ENCODE data around the gene ZNF837. TPM values are rescaled to one million over a fixed set of nuclear protein-coding genes. Genes with fewer than 3 reads are reported as not detected.

ZNF837 gene
- total RNA-seq, 1 experiment from 2014 or later = 1.7 TPM

Small RNAs within 50 kb of the gene (microRNA-seq; reads per million reads assigned to microRNA genes)
- gene MIR4754 (1.2 reads per million), gene MIR6806 (not detected)

Other genes starting within 250 kb of the ZNF837 start
- 2.8 and 2.9 TPM in 2 replicates for gene ZNF329, start 230.2 kb downstream of the ZNF837 start, total RNA-seq (2022)
- gene ZNF274, start 198.0 kb downstream of the ZNF837 start, total RNA-seq (2022) = 21.1 and 27.1 TPM in 2 replicates
- gene ZNF544, start 152.1 kb downstream of the ZNF837 start, total RNA-seq (2022) = 39.4 and 42.3 TPM in 2 replicates
- gene ZNF8, start 102.1 kb downstream of the ZNF837 start, total RNA-seq (2022) = 4.9 and 5.1 TPM in 2 replicates
- gene ERVK3-1, start 75.7 kb downstream of the ZNF837 start, total RNA-seq (2022) = 63.1 and 64.6 TPM in 2 replicates
- gene ZSCAN22, start 54.0 kb downstream of the ZNF837 start, total RNA-seq (2022) = 3.8 and 4.7 TPM in 2 replicates
- 6.4 and 7.0 TPM in 2 replicates for gene A1BG, start 27.5 kb downstream of the ZNF837 start, total RNA-seq (2022)
- gene ZNF497, start 18.3 kb downstream of the ZNF837 start, total RNA-seq (2022) = 3.2 and 3.9 TPM in 2 replicates
- gene RPS5, start 6.2 kb upstream of the ZNF837 start, total RNA-seq (2022) = 1,779 and 1,872 TPM in 2 replicates
- gene RNF225, start 14.6 kb upstream of the ZNF837 start, total RNA-seq (2022) = 0.63 and 0.98 TPM in 2 replicates
- gene ZNF584, start 27.6 kb upstream of the ZNF837 start, total RNA-seq (2022) = 14.6 and 18.1 TPM in 2 replicates
- gene ZNF132, start 59.1 kb upstream of the ZNF837 start, total RNA-seq (2022) = not detected in 2 replicates
- 4.7 and 7.2 TPM in 2 replicates for gene ZNF324B, start 70.6 kb upstream of the ZNF837 start, total RNA-seq (2022)
- gene ZNF324, start 86.0 kb upstream of the ZNF837 start, total RNA-seq (2022) = 6.5 and 7.9 TPM in 2 replicates
- 8.3 and 10.3 TPM in 2 replicates for gene ZNF446, start 95.3 kb upstream of the ZNF837 start, total RNA-seq (2022)
- 14.7 and 22.5 TPM in 2 replicates for gene SLC27A5, start 131.0 kb upstream of the ZNF837 start, total RNA-seq (2022)
- gene ZBTB45, start 138.8 kb upstream of the ZNF837 start, total RNA-seq (2022) = 12.8 and 15.0 TPM in 2 replicates
- 236 and 290 TPM in 2 replicates for gene TRIM28, start 163.0 kb upstream of the ZNF837 start, total RNA-seq (2022)
- gene CHMP2A, start 174.1 kb upstream of the ZNF837 start, total RNA-seq (2022) = 154 and 184 TPM in 2 replicates
- 149 and 158 TPM in 2 replicates for gene UBE2M, start 177.6 kb upstream of the ZNF837 start, total RNA-seq (2022)
- 50.7 and 51.9 TPM in 2 replicates for gene MZF1, start 192.3 kb upstream of the ZNF837 start, total RNA-seq (2022)

Data from MCF 10A (cell line).